ENCODE measurements around the gene WHRN.

DNA sequence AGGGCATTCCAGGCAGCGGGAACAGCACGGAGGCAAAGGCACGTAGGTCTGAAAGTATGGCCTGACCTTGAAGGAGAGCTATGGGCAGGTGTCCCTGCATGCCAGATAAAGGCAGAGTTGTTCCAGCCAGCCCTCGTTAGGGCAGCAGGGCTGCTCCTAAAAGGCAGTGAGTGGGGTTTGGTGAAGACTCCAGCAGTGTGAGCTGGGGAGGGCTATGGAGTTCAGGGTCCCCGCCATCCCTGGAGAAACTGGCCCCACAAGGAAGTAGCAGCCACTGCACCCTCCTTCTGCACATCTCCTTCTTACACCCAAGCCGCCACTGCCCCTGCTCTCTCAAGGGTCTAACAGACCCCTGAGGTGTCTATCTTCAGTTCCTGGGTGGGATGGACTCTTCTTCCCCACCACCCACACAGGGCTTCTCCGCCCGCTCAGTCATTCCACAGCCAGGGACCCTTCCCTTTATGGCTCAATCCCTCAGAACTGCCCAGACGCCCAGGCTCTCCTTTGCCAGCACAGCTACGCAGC, 118.8 kb downstream of the WHRN start:
- TF ChIP-seq, protein P1, sequence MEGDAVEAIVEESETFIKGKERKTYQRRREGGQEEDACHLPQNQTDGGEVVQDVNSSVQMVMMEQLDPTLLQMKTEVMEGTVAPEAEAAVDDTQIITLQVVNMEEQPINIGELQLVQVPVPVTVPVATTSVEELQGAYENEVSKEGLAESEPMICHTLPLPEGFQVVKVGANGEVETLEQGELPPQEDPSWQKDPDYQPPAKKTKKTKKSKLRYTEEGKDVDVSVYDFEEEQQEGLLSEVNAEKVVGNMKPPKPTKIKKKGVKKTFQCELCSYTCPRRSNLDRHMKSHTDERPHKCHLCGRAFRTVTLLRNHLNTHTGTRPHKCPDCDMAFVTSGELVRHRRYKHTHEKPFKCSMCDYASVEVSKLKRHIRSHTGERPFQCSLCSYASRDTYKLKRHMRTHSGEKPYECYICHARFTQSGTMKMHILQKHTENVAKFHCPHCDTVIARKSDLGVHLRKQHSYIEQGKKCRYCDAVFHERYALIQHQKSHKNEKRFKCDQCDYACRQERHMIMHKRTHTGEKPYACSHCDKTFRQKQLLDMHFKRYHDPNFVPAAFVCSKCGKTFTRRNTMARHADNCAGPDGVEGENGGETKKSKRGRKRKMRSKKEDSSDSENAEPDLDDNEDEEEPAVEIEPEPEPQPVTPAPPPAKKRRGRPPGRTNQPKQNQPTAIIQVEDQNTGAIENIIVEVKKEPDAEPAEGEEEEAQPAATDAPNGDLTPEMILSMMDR (IDR thresholded peaks at IDR 0.05), result no peak
- no peak for TF ChIP-seq POLR2A (IDR thresholded peaks at IDR 0.05)
